Hematopoietic multipotent progenitor cell treated with erythropoietin and hydrocortisone succinate and interleukin-3 and kit ligand, for 8 days (in vitro differentiated cells): Measurements from ENCODE around the gene NPAS3.

Source experiments
- DNase-seq: peaks from one replicate; pipeline ENCODE4 v3.0.0-alpha.2; 2015

NPAS3 gene

DNA sequence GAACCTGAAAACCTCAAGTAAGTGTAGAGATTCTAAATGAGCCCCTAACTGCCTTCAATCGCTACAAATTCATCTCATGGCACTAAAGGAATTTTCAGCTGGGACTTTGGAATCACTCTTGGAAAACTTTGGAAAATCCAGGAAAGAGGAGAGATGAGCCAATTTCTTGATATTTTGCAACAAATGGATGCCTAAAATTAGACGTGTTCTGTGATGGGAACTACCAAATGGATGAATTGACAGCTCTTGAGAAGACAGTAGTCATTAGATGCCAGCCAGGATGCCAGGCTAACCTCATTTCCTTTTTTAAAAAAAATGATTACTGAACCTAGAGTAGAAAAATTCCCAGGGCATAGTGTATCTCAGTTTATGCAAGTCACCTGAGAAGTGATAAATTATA, 78.3 kb downstream of the NPAS3 start:
- no peak for DNase-seq

DNA sequence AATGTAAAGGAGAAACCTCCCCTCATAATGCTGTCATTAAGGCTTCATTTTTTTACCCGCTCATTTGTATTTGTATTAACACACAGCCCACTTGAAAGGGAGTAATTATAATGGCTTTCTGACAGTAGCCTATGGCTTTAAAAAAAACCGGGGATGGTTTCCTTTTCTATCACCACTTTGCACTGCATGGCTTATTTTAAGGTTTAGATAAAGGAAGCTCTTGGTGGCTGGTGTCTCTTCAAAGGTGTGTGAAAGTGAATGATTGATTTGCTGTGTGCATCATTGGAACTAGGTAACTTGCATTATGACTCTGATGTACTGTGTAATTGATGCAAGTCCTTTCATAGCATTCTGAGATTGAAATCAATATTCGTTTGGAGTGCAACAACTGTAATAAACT, 80.7 kb downstream of the NPAS3 start:
- no peak for DNase-seq

DNA sequence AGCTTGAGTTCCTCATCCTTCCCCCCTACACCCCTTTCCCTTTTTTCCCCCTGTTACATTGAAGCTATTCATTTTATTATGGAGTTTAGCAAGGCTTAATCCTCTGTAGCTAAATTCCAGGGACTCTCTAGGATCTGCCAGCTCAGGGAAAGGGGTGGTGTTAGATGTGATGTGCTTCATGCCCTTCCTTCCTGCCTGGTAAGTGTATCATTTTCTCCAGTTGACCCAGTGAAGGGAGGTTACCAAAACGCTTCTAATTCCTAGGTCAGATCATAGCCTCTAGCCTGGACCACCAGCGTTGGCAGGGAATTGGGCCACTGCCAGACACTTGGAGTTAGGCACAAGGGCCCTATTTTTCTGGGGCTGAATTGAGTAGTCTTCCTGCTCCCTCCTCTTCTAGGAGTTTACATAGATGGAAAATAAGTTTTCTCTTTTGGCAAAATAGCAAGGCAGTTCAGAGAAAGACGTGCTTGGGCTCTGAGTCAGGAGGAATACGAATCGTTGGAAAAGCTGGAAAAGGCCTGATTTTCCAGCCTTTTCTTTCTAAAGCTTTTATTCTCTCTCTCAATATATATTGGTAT, 88.3 kb downstream of the NPAS3 start:
- no peak for DNase-seq

DNA sequence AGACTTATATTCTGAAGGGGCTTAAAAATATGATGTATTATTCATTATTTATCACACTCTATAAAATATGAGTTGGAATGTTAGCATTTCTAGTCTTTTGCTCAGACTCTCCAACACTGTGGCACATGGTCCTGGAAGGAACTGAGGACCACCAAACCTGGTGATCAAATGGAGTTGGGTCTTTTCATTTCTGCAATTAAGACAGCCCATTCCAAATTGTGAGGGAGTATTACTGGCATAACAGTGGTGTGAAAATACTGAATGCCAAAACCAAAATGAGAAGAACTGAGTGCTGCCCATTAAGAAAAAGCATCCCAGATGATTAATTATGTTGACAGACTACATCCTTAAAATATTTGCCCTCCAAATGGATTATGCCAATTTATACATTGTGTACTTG, 90.8 kb downstream of the NPAS3 start:
- DNase-seq = no peak

DNA sequence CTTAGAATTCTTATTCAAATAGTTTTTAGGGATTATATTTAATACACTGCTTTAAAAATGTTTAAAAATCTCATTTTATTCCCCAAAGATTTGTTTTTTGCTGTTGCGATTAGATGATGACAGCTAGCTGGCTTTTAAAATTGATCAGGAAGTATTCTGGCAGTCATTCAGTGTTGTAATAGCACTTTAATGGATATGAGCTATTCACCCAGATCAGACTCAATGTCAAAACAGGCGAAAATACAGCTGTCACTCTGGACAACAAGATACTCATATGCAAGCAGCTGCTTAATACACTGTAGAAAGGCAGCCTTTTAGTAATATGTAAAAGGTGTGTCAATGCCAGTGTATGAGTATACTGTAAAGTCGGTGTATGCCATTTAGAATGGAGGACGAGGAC, 91.7 kb downstream of the NPAS3 start:
- DNase-seq = no peak

DNA sequence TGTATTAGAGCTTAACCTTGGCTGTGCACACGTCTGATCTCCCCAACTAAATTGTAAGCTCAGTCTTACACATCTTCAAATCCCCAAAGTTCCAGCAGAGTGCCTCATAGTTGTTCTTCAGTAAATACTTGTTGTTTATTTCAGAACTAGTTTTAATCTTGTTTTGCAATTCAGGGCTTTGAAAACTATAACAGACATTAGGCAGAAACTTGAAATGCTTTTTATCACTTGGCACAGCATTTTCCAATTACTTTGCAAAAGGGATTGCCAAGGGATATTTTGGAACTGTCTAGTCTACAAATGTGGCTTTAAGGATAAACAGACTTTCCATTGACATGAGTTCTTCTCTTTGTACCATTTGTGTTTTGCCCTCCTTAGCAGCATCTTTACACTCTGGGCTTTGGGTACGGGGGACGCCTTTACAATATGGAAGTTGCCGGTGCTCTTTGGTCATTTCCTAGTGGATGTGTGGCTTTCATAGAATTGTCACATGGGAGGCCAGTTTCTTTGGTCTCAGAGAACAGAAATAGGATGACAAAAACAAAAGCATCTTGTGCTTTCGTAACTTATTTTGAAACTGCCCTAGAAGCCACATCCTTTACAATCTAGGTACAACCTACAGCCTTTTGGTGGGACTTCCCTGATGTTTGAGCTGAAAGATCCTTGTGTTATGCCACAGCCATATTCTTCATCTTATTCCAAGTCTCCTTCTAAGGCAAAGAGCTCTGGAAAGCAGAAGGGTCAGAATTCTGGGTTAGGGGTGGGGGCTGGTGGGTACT, 96.9 kb downstream of the NPAS3 start:
- DNase-seq = no peak

DNA sequence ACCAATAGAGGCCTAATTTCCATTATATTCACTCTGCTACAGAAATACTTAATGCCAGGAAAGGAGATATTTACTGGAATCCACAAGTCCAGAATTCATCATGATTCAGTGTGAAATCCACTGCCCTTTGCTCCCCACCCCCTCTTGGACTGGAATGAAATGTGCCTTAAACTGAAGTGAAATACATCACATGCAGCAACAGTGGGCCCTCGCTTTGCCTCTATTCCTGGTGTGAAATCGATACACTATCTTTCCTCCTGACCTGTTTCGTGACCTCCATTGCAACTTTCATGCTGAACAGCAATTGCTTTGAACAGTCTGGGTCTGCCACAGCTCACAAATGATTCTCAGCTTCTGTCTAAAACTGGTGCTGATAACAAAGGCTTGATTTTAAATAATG, 100.6 kb downstream of the NPAS3 start:
- no peak for DNase-seq

DNA sequence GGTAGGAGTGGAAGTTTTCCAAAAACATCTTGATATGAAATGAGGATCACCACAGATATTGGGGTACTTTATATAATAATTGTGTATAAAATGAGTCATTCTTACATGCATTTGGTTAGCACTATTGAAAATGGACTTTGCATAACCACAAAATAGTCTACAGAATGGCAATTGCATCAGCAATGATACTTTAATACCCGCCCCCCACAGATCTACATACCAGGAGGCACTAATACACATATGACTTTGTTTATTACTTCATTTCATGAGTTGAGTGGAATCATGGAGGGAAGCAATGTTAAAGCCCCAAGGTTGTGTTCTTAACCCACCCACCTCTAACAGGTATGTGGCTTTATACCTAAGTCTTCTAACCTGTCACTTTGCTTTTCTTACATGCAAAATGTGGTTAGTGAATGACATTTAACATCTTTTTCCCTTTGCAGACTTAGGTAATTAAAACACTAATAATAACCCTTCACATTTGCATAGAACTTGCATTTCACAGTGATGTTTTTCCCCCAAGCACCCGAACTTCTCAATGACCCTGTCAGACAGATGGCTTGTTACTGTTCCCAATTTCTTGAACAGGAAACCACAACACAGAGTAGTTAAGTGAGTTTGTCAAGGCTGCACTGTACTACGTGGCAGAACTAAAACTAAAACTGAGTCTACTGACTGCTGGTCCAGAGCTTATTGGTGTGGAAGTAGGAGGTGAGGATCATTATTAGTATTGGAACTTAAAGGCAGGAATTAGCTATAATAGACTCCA, 101.9 kb downstream of the NPAS3 start:
- no peak for DNase-seq

DNA sequence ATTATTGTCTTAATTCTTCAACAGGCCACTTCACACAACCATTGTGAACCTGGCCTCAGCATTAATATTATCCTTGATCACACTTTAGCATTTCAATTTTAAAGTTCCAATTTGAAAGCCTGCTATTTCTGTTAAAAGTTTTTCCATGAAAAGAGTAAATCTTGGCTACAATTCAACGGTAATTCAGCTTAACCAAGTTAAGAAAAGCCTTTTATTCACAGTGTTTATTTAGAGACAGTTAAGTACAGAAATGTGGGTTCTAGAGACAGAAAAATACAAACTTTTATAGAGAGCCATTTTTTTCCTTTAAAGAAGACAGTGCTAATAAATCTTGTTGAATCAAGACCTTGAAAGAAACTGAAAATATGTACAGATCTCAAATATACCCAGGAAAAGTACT, 103.9 kb downstream of the NPAS3 start:
- no peak for DNase-seq

DNA sequence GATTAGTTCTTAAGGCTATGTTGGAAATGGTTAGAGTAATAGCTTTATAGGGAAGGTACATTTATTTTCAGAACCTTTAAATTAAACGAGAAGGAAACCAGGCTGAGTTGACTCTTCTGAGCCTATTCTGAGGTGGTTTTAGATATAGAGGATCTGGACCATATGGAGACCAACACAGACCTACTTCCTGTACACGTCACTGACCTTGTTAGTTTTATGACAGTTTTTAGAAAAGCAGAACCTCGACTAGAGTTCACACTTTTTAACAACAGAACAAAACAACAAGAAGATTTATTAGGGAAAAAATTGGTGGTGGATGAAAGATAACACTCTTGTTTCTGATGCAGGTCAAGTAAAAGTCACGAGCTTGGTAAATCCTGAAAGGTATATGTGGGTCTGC, 107.1 kb downstream of the NPAS3 start:
- no peak for DNase-seq

DNA sequence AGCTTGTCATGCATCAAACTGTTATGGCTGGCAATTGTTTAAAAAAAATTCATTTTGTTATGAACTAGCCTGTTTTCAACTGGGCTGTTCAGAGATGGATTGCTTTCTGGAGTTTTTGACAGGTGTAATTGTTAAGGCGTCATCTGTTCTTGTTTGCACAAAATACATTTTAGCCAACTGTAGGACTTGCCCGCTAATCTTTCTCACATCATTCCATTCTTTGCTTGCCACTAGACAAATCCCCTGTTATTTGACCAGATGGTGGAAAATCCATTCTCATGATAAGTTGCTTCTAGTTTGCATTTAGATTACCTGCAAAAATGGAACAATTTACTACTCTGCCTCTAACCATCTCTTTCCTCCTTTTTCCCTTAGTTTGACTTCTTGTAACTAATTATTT, 114.3 kb downstream of the NPAS3 start:
- no peak for DNase-seq

DNA sequence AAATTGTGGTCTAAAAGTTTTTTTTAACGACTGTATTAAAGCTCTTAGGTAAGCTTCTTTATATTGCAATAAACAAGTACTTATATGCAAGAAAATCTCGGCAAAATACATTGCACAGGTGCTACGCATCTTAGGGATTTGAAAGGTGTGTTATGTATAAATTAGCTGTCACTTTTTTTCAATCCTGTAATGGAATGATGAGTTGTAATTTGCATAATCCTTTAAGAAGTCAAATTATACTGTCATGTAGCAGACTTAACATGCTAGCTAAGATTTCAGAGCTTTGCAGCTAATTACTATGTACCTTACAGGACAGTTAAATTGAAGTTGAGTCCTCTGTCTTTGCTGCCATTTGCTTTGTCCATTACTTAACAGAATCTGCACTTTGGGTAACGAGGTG, 117.5 kb downstream of the NPAS3 start:
- DNase-seq = no peak

DNA sequence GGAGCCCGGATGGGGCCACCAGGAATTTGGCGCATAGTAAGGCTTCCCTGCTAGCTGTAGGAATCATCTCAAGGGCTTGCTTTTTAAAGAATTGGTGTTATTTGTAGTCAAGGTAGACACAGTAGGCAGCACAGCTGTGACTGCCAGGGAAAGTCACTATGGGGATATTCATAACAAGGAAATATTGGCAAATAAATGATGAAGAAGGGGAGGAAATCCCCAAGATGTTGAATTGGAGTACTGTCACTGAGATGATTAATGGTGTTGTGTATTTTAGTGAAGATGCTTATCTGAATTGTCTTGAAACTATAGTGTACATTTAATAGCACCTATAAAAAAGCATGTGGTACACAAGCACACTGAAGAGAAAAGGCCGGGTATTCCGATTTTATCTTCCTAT, 118.9 kb downstream of the NPAS3 start:
- DNase-seq = no peak

DNA sequence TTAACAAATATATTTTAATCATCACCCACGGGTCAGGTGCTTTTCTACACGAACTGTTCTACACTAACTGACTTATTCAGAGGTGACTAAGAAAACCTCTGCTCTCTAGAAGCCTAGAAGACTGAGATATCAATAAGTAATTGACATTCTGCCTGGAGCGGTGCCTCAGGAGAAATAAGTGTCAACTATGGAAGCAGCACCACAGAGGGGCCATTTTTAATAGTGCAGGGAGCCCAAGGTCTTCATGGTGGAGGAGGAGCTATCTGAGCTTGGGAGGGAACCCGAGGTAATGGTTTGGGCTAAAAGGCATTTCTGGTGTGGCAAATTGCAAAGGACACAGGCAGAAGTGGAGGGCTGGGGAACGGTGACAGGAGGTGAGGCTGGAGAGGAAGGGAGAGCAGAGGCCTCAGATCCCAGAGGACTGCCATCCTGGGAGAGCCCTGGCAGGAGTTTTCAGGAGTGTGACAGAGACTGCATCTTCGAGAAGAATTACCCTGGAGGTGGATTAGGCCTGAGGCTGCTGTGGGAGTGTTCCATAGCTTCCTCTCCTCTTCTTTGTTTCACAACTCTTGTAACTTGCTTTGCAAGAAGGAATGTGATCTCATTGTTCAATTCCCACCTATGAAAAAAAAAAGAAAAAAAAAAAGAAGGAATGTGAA, 123.1 kb downstream of the NPAS3 start:
- no peak for DNase-seq

DNA sequence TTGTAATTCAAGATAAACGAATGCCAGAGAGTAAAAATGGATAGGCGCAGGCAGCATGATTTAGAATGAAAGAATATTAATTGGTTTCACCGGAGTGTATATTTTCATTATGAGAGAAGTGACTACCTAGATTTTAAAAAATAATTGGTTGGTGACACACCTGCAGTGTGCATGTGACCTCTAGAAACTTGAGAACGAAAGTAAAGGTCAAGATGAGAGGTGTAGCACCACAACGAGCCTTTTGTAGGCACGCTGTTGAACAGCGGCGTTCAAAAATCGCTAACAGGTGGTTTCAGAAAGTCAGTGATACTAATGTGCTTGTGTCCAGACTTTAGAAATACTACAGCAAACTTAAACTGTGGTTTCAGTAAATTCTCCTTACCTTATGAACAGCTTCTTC, 123.8 kb downstream of the NPAS3 start:
- no peak for DNase-seq

DNA sequence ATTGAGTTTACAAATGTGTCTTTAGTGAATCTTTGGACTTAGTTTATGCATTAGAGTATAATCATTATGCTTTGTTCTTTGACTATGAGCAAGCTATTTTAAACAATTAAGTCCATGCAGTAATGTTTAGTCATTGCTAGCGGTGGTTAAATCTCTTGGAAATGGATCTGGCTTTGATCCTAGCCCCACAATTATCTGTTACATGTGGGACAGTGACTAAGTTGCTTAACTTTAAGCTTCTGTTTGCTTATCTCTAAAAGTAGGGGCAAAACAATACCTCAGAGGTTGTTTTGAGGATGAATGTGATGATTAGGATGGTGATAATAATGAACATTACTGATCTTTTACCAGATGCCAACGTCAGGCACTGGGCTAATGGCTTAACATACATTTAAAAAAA, 124.2 kb downstream of the NPAS3 start:
- no peak for DNase-seq

DNA sequence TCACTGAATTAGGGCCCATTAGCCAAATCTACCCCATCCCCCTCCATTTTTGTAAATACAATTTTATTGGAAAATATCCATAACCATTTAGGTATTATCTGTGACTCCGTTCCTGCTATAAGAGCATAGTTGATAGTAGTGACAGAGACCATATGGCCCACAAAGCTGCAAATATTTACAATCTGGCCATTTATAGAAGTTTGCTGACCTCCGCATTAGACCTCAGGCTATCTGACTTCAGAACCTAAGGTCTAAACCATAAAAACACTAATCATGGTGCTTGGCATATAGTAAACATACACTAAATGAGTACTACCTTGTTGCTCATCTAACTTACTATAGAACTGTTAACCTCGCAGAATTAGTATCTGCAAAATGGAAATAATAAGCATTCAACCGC, 124.8 kb downstream of the NPAS3 start:
- DNase-seq = no peak

DNA sequence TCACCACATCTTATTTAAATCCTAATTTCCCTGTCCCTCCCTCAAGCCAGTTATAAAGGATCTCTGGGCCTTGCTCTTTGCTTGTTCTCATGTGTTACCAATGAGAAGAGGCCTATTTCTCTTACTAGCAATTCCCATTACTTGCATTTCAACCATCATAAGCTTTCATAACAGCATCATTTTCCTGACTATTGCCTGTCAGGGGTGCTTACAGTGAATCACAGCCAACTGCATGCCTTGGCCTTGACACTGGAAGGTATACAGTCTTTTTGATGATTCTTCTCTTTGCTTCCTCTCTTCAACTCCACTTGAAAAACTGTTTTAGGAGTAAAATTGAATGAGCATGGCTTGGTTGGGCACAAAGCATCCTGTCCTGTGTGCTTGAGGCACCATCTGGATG, 127.0 kb downstream of the NPAS3 start:
- DNase-seq = no peak

DNA sequence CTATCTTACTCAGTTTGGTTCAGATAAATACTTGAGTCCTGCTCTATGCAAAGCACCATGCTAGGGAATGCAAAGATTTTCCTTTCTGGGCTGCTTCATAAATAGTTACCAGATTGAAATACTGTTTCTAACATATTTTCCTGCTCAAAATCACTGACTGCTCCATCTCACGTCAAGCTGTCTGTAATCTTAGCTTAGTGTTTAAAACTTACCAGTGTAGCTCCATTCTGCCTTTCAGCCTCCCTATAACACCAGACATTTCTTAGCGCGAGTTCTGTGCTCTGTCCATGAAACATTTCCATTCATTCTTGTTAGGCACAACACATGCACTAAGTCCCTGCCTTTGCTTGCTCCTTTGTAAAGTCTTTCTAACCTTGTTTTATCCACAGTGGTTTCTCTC, 129.4 kb downstream of the NPAS3 start:
- no peak for DNase-seq

DNA sequence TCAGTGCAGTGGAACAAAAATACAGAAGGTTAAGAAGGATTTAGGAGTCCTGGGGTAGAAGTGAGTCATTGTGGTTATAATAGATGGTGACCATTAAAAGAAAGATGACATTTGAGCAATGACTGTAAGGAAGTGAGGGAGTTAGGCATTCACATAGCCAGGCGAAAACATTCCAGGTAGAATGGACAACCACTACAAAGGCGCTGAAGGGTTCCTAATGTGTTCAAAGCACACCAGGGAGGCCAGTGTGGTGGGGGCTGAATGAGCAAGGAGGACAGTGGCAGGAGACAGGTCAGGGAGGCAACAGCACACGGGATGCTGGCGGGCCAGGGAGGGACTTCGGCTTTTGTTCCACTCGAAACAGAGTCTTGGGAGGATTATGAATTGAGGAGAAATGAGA, 129.9 kb downstream of the NPAS3 start:
- no peak for DNase-seq

DNA sequence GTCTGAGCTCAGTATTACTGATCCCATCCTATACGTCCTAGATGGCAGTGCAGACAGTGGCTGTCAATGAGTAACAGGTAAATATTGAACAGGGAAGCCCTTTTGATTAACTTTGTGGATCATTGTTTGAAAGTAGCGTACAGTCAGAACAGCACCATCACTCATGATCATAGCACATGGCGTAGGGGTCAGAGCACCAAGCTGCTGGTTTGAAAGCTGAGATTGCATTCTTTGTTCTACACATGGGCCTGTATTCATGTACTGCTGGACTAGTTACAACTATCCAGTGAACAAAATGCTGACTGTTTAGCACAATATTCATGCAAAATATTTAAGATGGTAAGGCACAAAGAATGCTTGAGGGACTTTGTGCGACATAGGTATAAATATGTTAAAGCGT, 131.8 kb downstream of the NPAS3 start:
- DNase-seq = no peak

DNA sequence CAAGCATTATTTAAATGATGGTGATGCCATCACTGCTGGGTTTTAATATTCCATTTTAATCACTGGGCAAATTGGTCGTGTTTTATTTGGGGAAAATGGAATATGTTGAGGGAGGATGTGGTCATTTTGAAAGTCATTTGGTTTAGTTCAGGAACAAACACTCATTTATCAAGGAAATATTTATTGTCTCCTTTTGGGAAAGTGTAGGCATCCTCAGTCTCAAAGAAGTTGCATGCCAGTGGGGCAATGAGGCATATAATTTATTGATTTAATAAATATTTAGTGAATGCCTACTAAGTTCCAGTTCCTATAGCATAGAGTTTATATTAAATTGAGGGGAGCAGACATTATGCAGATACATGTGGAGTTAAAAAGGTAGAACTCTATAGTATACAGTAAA, 134.3 kb downstream of the NPAS3 start:
- no peak for DNase-seq

DNA sequence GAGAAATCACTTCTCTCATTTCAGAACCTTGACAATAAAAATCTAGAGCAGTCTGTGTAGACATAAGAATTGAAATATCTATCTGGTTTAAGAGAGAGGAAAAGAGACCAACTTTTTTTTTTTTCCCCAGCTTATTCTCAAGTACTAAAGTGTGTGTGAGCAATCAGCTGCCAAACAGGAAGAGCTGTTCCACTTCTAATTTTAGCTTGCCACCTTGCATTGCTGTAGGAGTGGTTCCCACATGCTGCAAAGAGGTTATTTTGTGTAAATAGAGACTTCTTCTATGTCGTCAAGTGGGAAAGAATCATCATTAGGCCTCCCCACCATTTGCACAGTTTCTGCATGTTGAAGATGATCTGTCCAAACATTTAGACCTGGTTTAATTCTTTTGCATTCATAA, 142.6 kb downstream of the NPAS3 start:
- no peak for DNase-seq

DNA sequence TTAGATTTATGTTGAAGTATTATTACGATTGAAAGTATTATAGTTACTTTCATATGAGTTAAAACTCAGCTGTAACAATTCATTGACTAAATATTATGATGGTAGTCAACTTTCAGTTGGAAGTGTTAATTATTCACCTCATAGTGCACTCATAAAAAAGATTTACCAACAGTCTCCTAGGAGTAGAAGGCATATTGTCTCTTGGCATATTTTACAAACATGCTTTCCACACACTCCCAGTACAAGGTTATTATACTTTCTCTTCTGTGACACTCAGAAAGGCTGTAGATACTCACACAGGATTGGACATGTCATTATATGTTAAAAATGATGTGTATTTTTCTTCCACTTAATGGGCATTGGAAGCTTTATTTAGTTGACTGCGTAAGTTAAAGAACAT, 147.1 kb downstream of the NPAS3 start:
- DNase-seq = no peak
